ENCODE results near the gene S100A1. TPM values are rescaled to one million over a fixed set of nuclear protein-coding genes. Genes with fewer than 3 reads are reported as not detected.

S100A1 gene
- total RNA-seq, 2 experiments from 2014 or later: not detected

- DNase-seq: peak in 9 of 14 experiments; percentile 10 to 56 (median 33)
- H3K4me1 ChIP-seq (ENCODE audit: insufficient read depth, low read length): peaks cover 39% of the 10 kb centered on the region
These were observed 21.1 kb downstream of the S100A1 start for GRCh38 chr1:153649137-153649862.

GRCh38 chr1:153649863-153650235, 21.6 kb downstream of the S100A1 start:
- POLR2A ChIA-PET: interaction anchor here (0.6 to 8.3 kb wide), 7 partner anchors 9 to 736 kb away, joined by 3 to 89 read pairs (median 6); partner anchors contain the start of genes CHTOP, ILF2, JTB and SNAPIN
- peak overlapping the region; percentile 76 for H3K4me3 Mint-ChIP-seq
- H3K4me1 Mint-ChIP-seq (ENCODE audit: low read depth): peaks cover 47% of the 10 kb centered on the region

More at GRCh38 chr1:153649137-153649862, 21.1 kb downstream of the S100A1 start:
- ChIA-PET POLR2A (interaction anchor here (0.6 to 8.3 kb wide), 9 partner anchors 9 to 736 kb away, joined by 3 to 89 read pairs (median 5); partner anchors contain the start of genes CHTOP, ILF2, JTB and SNAPIN), CTCF (interaction anchor here (0.7 to 1.4 kb wide), 2 partner anchors 9 to 116 kb away, joined by 3 read pairs; no protein-coding TSS in a partner anchor)
- Mint-ChIP-seq H3K27me3 (no peaks in the 10 kb centered on the region), H3K36me3 (ENCODE audit: low read depth) (peaks cover 32% of the 10 kb centered on the region), H3K27ac (peak overlapping the region; percentile 76), H3K4me3 (peak overlapping the region; percentile 76), H3K9me3 (no peaks in the 10 kb centered on the region), H3K4me1 (ENCODE audit: low read depth) (peaks cover 52% of the 10 kb centered on the region)
- Histone ChIP-seq H3K4me3 (ENCODE audit: low read length) (no peak overlapping the region), H3K27ac (ENCODE audit: low read depth in 1 of 2, low read length in 2 of 2) (peak overlapping the region; percentile 14 to 18), H3K27me3 (ENCODE audit: control insufficient read depth in 1 of 2, insufficient read depth in 2 of 2, low read length in 2 of 2) (no peaks in the 10 kb centered on the region), H3K36me3 (ENCODE audit: insufficient read depth, low read length) (peaks cover 31% of the 10 kb centered on the region), H3K9me3 (ENCODE audit: control insufficient read depth in 1 of 2, insufficient read depth in 1 of 2, low read length in 2 of 2) (no peaks in the 10 kb centered on the region)
- intact Hi-C loops (cut with DNase I, micrococcal nuclease): loop anchor here in 1 of 2 experiments (2.0 kb wide), 1 partner anchor 14 kb away; the partner anchor contains the start of gene CHTOP
- peak; percentile 94 for ATAC-seq (ENCODE audit: poor library complexity)
- TF ChIP-seq CTCF (IDR thresholded peaks at IDR 0.05): no peak

GRCh38 chr1:153651771-153652170, 23.5 kb downstream of the S100A1 start:
- DNase-seq: no peak
- no peak for TF ChIP-seq CTCF (IDR thresholded peaks at IDR 0.05)
- peaks cover 29% of the 10 kb centered on the region for H3K4me1 Mint-ChIP-seq (ENCODE audit: low read depth)
- no peak overlapping the region for H3K27ac Mint-ChIP-seq
- CTCF ChIA-PET: interaction anchor here (0.9 kb wide), 1 partner anchor 8 kb away, joined by 3 read pairs; no protein-coding TSS in a partner anchor
- POLR2A ChIA-PET: interaction anchor here (1.3 to 2.2 kb wide), 2 partner anchors 18 to 19 kb away, joined by 3 to 15 read pairs; partner anchors contain the start of genes CHTOP and ILF2
- no peak overlapping the region for H3K4me3 ChIP-seq (ENCODE audit: low read length)
- no peaks in the 10 kb centered on the region for H3K27me3 ChIP-seq (ENCODE audit: control insufficient read depth in 1 of 2, insufficient read depth in 2 of 2, low read length in 2 of 2)
- H3K4me3 Mint-ChIP-seq: no peak overlapping the region
- intact Hi-C loops (cut with DNase I, micrococcal nuclease): no loop called here
- no peaks in the 10 kb centered on the region for H3K27me3 Mint-ChIP-seq
- H3K27ac ChIP-seq (ENCODE audit: low read depth in 1 of 2, low read length in 2 of 2): no peak overlapping the region
- H3K36me3 ChIP-seq (ENCODE audit: insufficient read depth, low read length): peaks cover 7% of the 10 kb centered on the region
- ATAC-seq (ENCODE audit: poor library complexity): no peak
- no peaks in the 10 kb centered on the region for H3K9me3 Mint-ChIP-seq
- H3K4me1 ChIP-seq (ENCODE audit: insufficient read depth, low read length): peaks cover 29% of the 10 kb centered on the region
- no peaks in the 10 kb centered on the region for H3K9me3 ChIP-seq (ENCODE audit: control insufficient read depth in 1 of 2, insufficient read depth in 1 of 2, low read length in 2 of 2)
- peaks cover 7% of the 10 kb centered on the region for H3K36me3 Mint-ChIP-seq (ENCODE audit: low read depth)

More at GRCh38 chr1:153649863-153650235, 21.6 kb downstream of the S100A1 start:
- peak overlapping the region; percentile 76 for H3K27ac Mint-ChIP-seq
- peaks cover 26% of the 10 kb centered on the region for H3K36me3 Mint-ChIP-seq (ENCODE audit: low read depth)
- Histone ChIP-seq H3K9me3 (ENCODE audit: control insufficient read depth in 1 of 2, insufficient read depth in 1 of 2, low read length in 2 of 2) (no peaks in the 10 kb centered on the region), H3K4me1 (ENCODE audit: insufficient read depth, low read length) (peaks cover 37% of the 10 kb centered on the region), H3K27me3 (ENCODE audit: control insufficient read depth in 1 of 2, insufficient read depth in 2 of 2, low read length in 2 of 2) (no peaks in the 10 kb centered on the region), H3K4me3 (ENCODE audit: low read length) (no peak overlapping the region), H3K27ac (ENCODE audit: low read depth in 1 of 2, low read length in 2 of 2) (peak overlapping the region in 1 of 2 donors; percentile 14), H3K36me3 (ENCODE audit: insufficient read depth, low read length) (peaks cover 26% of the 10 kb centered on the region)
- ATAC-seq (ENCODE audit: poor library complexity) (peak; percentile 20), DNase-seq (peak in 3 of 14 experiments; percentile 3 to 32 (median 23))
- TF ChIP-seq CTCF (IDR thresholded peaks at IDR 0.05): no peak
- no peaks in the 10 kb centered on the region for H3K9me3 Mint-ChIP-seq
- CTCF ChIA-PET: no interaction called here
- no peaks in the 10 kb centered on the region for H3K27me3 Mint-ChIP-seq
- intact Hi-C loops (cut with DNase I, micrococcal nuclease): loop anchor here in 1 of 2 experiments (2.0 kb wide), 1 partner anchor 15 kb away; the partner anchor contains the start of gene CHTOP

Data from CD4-positive, alpha-beta T cell (primary cell).